Naive thymus-derived CD4-positive, alpha-beta T cell (primary cell): ENCODE results near the gene MAGEA9B. TPM values are rescaled to one million over a fixed set of nuclear protein-coding genes. Genes with fewer than 3 reads are reported as not detected.
"Not testable (repeated sequence)": the region's sequence is repeated elsewhere in the genome, so short reads cannot be mapped to it uniquely, and the experiment has no call there.

ENCODE experiments used
- ATAC-seq: fragments of 150-1000 bp; cut with Tn5 transposase; 2 replicates; pipeline ENCODE4 v1.10.0; 2021; ENCODE audit warnings: mild to moderate bottlenecking, moderate library complexity
- CTCF ChIA-PET: fragments of 350-600 bp; sonication (Branson Sonifier 250); formaldehyde crosslinking; loops from one replicate; lab custom pipeline; 2021; ENCODE audit warnings: antibody characterized with exemption; lab: Charles Lee
- POLR2A ChIA-PET: fragments of 350-600 bp; sonication (Branson Sonifier 250); formaldehyde crosslinking; loops from one replicate; lab custom pipeline; 2021; ENCODE audit warnings: antibody characterized with exemption, inconsistent platforms; lab: Charles Lee
- DNase-seq, 9 donors: peaks; one replicate each; pipeline versions ENCODE4 v3.0.0 to v3.0.0-alpha.2; 2020 to 2022; ENCODE audit warnings: mixed read lengths in 1 of 9
- H3K27ac ChIP-seq: one replicate; pipeline ENCODE4 v1.7.0; 2013; ENCODE audit warnings: mild to moderate bottlenecking, low read depth, low read length, moderate library complexity
- H3K27me3 ChIP-seq, 2 donors: one replicate each; pipeline ENCODE4 v1.7.0; 2013; ENCODE audit warnings: low read length in 2 of 2, mild to moderate bottlenecking in 2 of 2, moderate library complexity in 2 of 2; ENCODE audit not compliant: control insufficient read depth in 2 of 2, insufficient read depth in 2 of 2
- H3K36me3 ChIP-seq, 3 experiments: 1 replicate in 2 of 3; 2 replicates in 1 of 3; pipeline ENCODE4 v1.7.0; 2013; ENCODE audit warnings: low read length in 3 of 3, mild to moderate bottlenecking in 3 of 3, moderate library complexity in 1 of 3; ENCODE audit not compliant: insufficient read depth in 3 of 3, control insufficient read depth in 2 of 3
- H3K4me1 ChIP-seq, 2 donors: one replicate each; pipeline ENCODE4 v1.7.0; 2013; ENCODE audit warnings: low read length in 2 of 2, mild to moderate bottlenecking in 2 of 2, moderate library complexity in 1 of 2; ENCODE audit not compliant: control insufficient read depth in 2 of 2, insufficient read depth in 2 of 2
- H3K4me3 ChIP-seq: 2 replicates; pipeline ENCODE4 v1.7.0; 2013; ENCODE audit warnings: mild to moderate bottlenecking, low read length
- H3K9me3 ChIP-seq, 3 experiments: 1 replicate in 2 of 3; 2 replicates in 1 of 3; pipeline ENCODE4 v1.7.0; 2013; ENCODE audit warnings: low read length in 3 of 3; ENCODE audit not compliant: control insufficient read depth in 2 of 3
- H3K27ac Mint-ChIP-seq, 9 donors: one replicate each; pipeline ENCODE4 v1.8.0; 2020 to 2022; ENCODE audit warnings: mixed read lengths in 9 of 9, mild to moderate bottlenecking in 8 of 9, moderate library complexity in 5 of 9, inconsistent platforms in 2 of 9
- H3K27me3 Mint-ChIP-seq, 5 donors: one replicate each; pipeline ENCODE4 v1.8.0; 2021 to 2022; ENCODE audit warnings: mixed read lengths in 5 of 5, mild to moderate bottlenecking in 1 of 5
- H3K36me3 Mint-ChIP-seq, 5 donors: one replicate each; pipeline ENCODE4 v1.8.0; 2020 to 2022; ENCODE audit warnings: mixed read lengths in 5 of 5, mild to moderate bottlenecking in 3 of 5, inconsistent platforms in 1 of 5
- H3K4me1 Mint-ChIP-seq, 7 donors: one replicate each; pipeline ENCODE4 v1.8.0; 2020 to 2022; ENCODE audit warnings: mixed read lengths in 7 of 7, mild to moderate bottlenecking in 3 of 7, inconsistent platforms in 1 of 7
- H3K4me3 Mint-ChIP-seq, 10 donors: one replicate each; pipeline ENCODE4 v1.8.0; 2020 to 2022; ENCODE audit warnings: mild to moderate bottlenecking in 10 of 10, mixed read lengths in 10 of 10, moderate library complexity in 6 of 10, inconsistent platforms in 2 of 10
- H3K9me3 Mint-ChIP-seq, 11 donors: one replicate each; pipeline ENCODE4 v1.8.0; 2020 to 2022; ENCODE audit warnings: mixed read lengths in 11 of 11, mild to moderate bottlenecking in 4 of 11, inconsistent platforms in 1 of 11, moderate library complexity in 1 of 11
- intact Hi-C, 2 donors: fragments of 100-400 bp; cut with micrococcal nuclease; formaldehyde crosslinking; loops; one replicate each; pipeline ENCODE4 v1.15.1; 2023
- polyA plus RNA-seq, 2 donors: library from polyadenylated mRNA; unstranded; fragments of 300-500 nt; fragmentation: Illumina TruSeq; gene quantifications; one replicate each; pipeline ENCODE4 v1.2.3, GENCODE V29; 2021
- total RNA-seq, 6 experiments: library from RNA in 5 of 6; stranded (reverse) in 5 of 6; gene quantifications; 1 replicate in 5 of 6; 2 replicates in 1 of 6; pipeline ENCODE4 v1.2.3 and lab custom pipeline; 2021 to 2026

MAGEA9B gene
- total and polyA plus RNA-seq, 7 experiments from 2014 or later: not detected

DNA sequence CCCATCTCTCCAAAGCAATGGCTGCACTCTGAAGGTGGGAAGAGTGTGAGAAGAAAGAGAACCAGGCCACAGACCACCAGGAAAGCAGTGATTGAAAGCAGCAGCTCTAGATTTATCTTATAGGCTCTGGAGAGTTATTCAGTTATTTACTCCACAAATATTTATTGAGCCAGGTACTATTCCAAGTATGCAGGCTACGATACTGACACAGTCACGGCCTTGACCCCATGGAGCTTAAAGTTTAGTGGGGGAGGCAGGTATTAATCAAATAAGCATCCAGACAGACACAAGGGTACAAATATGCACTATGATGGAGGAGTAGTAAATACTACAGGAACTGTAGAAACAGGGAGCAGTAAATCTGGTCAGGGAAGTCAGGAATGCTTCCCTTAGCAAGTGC, 41.5 kb upstream of the MAGEA9B start:
- ATAC-seq: no peak
- no peak for DNase-seq
- Histone ChIP-seq H3K27ac (no peak overlapping the region), H3K9me3 (no peaks in the 10 kb centered on the region), H3K27me3 (no peaks in the 10 kb centered on the region), H3K36me3 (no peaks in the 10 kb centered on the region), H3K4me1 (peaks cover 12% of the 10 kb centered on the region in 2 donors), H3K4me3 (no peak overlapping the region)
- Mint-ChIP-seq H3K27me3 (peaks cover 0 to 7% (median 0%) of the 10 kb centered on the region in 5 donors), H3K9me3 (peaks cover 0 to 1% (median 0%) of the 10 kb centered on the region in 11 donors), H3K4me1 (peaks cover 33 to 68% (median 60%) of the 10 kb centered on the region in 7 donors), H3K4me3 (peak overlapping the region in 4 of 10 donors; percentile 14 to 37 (median 24)), H3K36me3 (peaks cover 0 to 5% (median 0%) of the 10 kb centered on the region in 5 donors), H3K27ac (peak overlapping the region in 1 of 9 donors; percentile 48)
- intact Hi-C loops: loop anchor here in 1 of 2 donors (10.0 kb wide), 1 partner anchor 206 kb away; no protein-coding TSS in a partner anchor
- POLR2A ChIA-PET: no interaction called here
- CTCF ChIA-PET: no interaction called here

DNA sequence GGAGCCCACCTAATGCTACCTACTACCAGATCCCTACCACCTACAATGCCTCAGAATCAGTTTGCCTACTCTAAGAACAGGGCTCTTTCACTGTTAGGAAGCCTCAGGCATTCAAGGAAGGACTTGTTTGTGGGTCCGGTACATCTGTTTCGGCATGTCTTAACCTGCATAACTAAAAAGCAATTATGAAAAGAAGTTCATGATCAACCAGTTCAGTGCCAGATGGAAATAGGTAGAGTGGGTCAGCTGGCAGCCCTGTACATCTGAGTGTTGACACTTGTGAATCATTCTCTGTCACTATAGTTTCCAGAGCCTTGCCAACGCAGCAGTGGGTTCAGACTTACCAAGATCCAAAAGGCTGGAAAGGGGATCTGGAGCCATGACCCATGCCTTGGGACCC, 41.0 kb upstream of the MAGEA9B start:
- H3K9me3 ChIP-seq: no peaks in the 10 kb centered on the region
- no peak overlapping the region for H3K4me3 ChIP-seq
- ATAC-seq: no peak
- Mint-ChIP-seq H3K4me3 (peak overlapping the region in 1 of 10 donors; percentile 3), H3K36me3 (peaks cover 0 to 5% (median 0%) of the 10 kb centered on the region in 5 donors), H3K27ac (no peak overlapping the region), H3K9me3 (peaks cover 0 to 1% (median 0%) of the 10 kb centered on the region in 11 donors), H3K4me1 (peaks cover 35 to 73% (median 60%) of the 10 kb centered on the region in 7 donors), H3K27me3 (peaks cover 0 to 7% (median 0%) of the 10 kb centered on the region in 5 donors)
- no peaks in the 10 kb centered on the region for H3K36me3 ChIP-seq
- ChIA-PET POLR2A (no interaction called here), CTCF (no interaction called here)
- H3K4me1 ChIP-seq: peaks cover 12% of the 10 kb centered on the region in 2 donors
- no peak overlapping the region for H3K27ac ChIP-seq
- no peaks in the 10 kb centered on the region for H3K27me3 ChIP-seq
- DNase-seq: no peak
- intact Hi-C loops: loop anchor here in 1 of 2 donors (10.0 kb wide), 1 partner anchor 207 kb away; no protein-coding TSS in a partner anchor

DNA sequence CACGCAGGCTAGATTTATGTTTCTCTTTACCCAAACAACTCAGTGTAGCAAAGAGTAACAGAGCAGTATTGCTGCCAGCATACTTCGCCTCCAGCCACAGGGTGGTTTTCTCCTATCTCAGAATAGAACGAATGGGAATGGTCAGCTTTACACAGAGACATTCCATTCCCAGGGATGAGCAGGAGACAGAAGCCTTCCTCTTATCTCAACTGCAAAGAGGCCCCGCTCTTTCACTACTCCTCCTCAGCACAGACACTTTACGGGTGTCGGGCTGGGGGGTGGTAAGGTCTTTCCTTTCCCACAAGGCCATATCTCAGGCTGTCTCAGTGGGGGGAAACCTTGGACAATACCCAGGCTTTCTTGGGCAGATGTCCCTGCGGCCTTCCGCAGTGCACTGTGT, 39.6 kb upstream of the MAGEA9B start:
- peaks cover 34 to 71% (median 56%) of the 10 kb centered on the region in 7 donors for H3K4me1 Mint-ChIP-seq
- H3K27me3 Mint-ChIP-seq, H3K27ac Mint-ChIP-seq, H3K4me3 Mint-ChIP-seq, H3K27ac ChIP-seq, ATAC-seq, H3K4me3 ChIP-seq, CTCF ChIA-PET, H3K36me3 ChIP-seq, H3K9me3 ChIP-seq, H3K27me3 ChIP-seq, DNase-seq, H3K36me3 Mint-ChIP-seq, H3K9me3 Mint-ChIP-seq: not testable (repeated sequence)
- intact Hi-C loops: loop anchor here in 1 of 2 donors (10.0 kb wide), 1 partner anchor 208 kb away; no protein-coding TSS in a partner anchor
- peaks cover 12% of the 10 kb centered on the region in 2 donors for H3K4me1 ChIP-seq
- POLR2A ChIA-PET: interaction anchor here (1.0 kb wide), 1 partner anchor 10 kb away, joined by 3 read pairs; no protein-coding TSS in a partner anchor

DNA sequence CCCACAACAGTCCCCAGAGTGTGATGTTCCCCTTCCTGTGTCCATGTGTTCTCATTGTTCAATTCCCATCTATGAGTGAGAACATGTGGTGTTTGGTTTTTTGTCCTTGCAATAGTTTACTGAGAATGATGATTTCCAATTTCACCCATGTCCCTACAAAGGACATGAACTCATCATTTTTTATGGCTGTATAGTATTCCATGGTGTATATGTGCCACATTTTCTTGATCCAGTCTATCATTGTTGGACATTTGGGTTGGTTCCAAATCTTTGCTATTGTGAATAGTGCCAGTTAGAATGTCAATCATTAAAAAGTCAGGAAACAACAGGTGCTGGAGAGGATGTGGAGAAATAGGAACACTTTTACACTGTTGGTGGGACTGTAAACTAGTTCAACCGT, 32.4 kb upstream of the MAGEA9B start:
- DNase-seq, CTCF ChIA-PET, POLR2A ChIA-PET, H3K27me3 Mint-ChIP-seq, H3K36me3 ChIP-seq, H3K27ac ChIP-seq, H3K9me3 ChIP-seq, H3K4me3 ChIP-seq, H3K27me3 ChIP-seq, H3K36me3 Mint-ChIP-seq, H3K4me3 Mint-ChIP-seq, H3K9me3 Mint-ChIP-seq, H3K27ac Mint-ChIP-seq, ATAC-seq, H3K4me1 ChIP-seq: not testable (repeated sequence)
- peaks cover 0 to 40% (median 12%) of the 10 kb centered on the region in 7 donors for H3K4me1 Mint-ChIP-seq
- intact Hi-C loops: loop anchor here in 1 of 2 donors (10.0 kb wide), 1 partner anchor 215 kb away; no protein-coding TSS in a partner anchor

DNA sequence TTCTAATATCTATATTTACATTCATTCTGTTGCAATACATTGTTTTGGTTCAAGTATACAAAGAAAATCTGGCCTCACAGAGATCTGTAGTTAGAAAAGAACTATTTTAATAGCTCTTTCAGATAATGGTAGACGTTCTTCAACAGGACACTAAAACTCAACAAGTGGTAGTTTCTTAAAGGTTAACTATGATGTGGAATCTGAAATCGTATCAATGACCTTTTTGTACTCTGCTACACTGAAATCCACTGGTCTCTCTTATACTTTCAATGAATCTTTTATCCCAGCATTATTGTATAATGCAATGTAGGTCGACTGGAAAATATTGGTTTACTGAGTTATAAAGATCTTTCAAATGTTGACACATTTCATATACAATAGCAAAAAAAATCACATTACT, 31.6 kb upstream of the MAGEA9B start:
- Mint-ChIP-seq H3K9me3 (no peaks in the 10 kb centered on the region), H3K27ac (no peak overlapping the region), H3K27me3 (no peaks in the 10 kb centered on the region), H3K36me3 (peaks cover 0 to 3% (median 0%) of the 10 kb centered on the region in 5 donors), H3K4me3 (no peak overlapping the region), H3K4me1 (peaks cover 0 to 40% (median 13%) of the 10 kb centered on the region in 7 donors)
- intact Hi-C loops: no loop called here
- Histone ChIP-seq H3K9me3 (no peaks in the 10 kb centered on the region), H3K27ac (no peak overlapping the region), H3K4me3 (no peak overlapping the region), H3K27me3 (no peaks in the 10 kb centered on the region), H3K4me1 (no peaks in the 10 kb centered on the region), H3K36me3 (no peaks in the 10 kb centered on the region)
- ChIA-PET POLR2A (no interaction called here), CTCF (no interaction called here)
- DNase-seq (no peak), ATAC-seq (no peak)

DNA sequence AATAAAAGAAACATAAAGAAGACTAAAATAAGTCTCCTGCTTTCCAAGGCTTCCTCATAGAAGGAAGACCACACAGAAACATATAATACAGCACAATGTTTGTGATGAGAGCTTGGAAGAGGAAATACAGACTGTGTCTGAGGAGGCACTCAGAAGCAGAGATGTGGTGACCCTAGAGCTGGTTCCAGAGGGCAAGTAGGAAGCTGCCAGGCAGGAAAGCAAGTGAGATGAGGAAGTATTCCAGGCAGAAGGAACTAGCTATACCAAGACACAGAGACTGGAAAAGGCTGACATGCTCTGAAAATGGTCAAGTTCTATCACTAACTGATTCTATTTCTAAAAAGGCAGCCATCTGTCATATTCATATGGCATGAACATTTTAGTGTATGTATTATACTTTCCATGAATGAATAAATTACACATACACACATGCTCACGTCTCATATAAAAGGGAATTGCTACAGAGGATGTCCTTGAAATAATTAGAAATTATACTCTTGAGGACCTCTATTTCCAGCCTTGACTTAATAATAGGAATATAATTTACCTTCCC, 24.4 kb upstream of the MAGEA9B start:
- intact Hi-C loops: no loop called here
- Histone ChIP-seq H3K4me1 (no peaks in the 10 kb centered on the region), H3K27me3 (no peaks in the 10 kb centered on the region), H3K36me3 (peaks cover 0 to 9% (median 0%) of the 10 kb centered on the region in 3 experiments), H3K9me3 (no peaks in the 10 kb centered on the region), H3K4me3 (no peak overlapping the region), H3K27ac (no peak overlapping the region)
- Mint-ChIP-seq H3K4me3 (no peak overlapping the region), H3K4me1 (peaks cover 2 to 33% (median 22%) of the 10 kb centered on the region in 7 donors), H3K36me3 (peaks cover 0 to 7% (median 3%) of the 10 kb centered on the region in 5 donors), H3K27ac (peak overlapping the region in 1 of 9 donors; percentile 16), H3K27me3 (no peaks in the 10 kb centered on the region), H3K9me3 (no peaks in the 10 kb centered on the region)
- ChIA-PET CTCF (no interaction called here), POLR2A (no interaction called here)
- DNase-seq: no peak
- no peak for ATAC-seq

DNA sequence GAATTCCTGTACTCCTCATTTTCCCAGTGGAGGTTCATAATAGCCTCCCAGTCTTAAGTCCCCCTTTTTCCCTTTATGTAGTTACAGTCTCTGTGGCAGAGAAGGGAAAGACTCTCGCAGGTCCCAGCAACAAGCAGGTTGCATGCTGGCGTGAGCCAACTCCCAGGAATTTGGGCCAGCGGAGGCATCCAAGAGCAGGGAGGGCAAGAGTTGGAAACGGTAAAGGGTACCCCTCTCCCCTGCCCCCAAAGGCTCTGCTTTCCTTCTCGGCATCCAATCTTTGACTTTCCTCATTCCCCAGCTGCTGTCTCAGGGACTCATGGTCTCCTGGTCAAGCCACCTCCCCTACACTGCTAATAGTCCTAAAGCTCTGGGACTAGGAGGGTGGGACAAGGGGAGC, 23.3 kb upstream of the MAGEA9B start:
- Histone ChIP-seq H3K4me1 (no peaks in the 10 kb centered on the region), H3K27me3 (no peaks in the 10 kb centered on the region), H3K9me3 (no peaks in the 10 kb centered on the region), H3K27ac (no peak overlapping the region), H3K4me3 (no peak overlapping the region), H3K36me3 (peaks cover 0 to 9% (median 0%) of the 10 kb centered on the region in 3 experiments)
- CTCF ChIA-PET: no interaction called here
- Mint-ChIP-seq H3K4me3 (no peak overlapping the region), H3K27me3 (no peaks in the 10 kb centered on the region), H3K4me1 (peaks cover 2 to 25% (median 17%) of the 10 kb centered on the region in 7 donors), H3K9me3 (peaks cover 0 to 3% (median 0%) of the 10 kb centered on the region in 11 donors), H3K27ac (no peak overlapping the region), H3K36me3 (peaks cover 0 to 7% (median 4%) of the 10 kb centered on the region in 5 donors)
- ATAC-seq (no peak), DNase-seq (no peak)
- intact Hi-C loops: no loop called here
- POLR2A ChIA-PET: no interaction called here
